UCSD-AML1 (cell line): ENCODE measurements around the gene GPR158.

Source experiments
- DNase-seq: peaks from one replicate; lab custom pipeline; 2025; ENCODE audit not compliant: unreplicated experiment; lab: John Stamatoyannopoulos, UW

The GPR158 gene

DNA sequence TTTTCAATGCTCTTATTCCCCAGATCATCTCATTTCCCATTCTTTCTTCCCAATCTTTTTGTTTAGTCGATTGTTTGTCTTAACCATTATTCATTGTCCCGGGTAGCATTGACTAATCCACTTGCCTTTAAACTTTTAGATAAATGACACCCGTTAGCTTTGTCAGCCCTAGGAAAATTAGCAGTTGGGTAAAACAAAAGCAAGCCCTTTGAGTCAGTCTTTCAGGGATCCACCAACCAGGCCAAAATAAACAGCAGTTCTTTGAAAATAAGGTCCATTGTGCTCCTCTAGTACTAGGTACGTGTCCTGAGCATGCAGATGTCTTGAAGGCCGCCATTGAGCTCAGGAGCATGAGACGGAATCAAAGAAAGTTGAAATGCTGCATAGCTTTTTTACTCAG is 389.6 kb downstream of the GPR158 start:
- no peak for DNase-seq

DNA sequence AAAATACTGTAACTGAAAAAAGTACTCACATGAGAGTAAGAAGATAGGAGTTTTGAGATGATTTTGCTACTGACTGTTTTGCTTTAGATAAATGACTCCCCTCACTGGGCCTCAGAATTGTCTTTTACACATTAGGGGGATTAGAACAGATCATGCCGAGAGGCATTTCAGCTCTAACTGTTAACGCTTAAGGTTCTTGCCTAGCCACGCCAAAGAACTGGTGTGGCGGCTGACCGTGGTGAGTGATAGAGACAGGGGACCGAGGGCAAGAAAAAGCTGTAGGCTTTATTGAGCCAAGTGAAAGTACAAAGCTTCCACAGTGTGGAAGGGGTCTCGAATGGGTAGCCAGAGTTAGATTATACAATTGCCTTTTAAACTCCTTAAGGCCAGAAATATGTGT is 390.8 kb downstream of the GPR158 start:
- no peak for DNase-seq

DNA sequence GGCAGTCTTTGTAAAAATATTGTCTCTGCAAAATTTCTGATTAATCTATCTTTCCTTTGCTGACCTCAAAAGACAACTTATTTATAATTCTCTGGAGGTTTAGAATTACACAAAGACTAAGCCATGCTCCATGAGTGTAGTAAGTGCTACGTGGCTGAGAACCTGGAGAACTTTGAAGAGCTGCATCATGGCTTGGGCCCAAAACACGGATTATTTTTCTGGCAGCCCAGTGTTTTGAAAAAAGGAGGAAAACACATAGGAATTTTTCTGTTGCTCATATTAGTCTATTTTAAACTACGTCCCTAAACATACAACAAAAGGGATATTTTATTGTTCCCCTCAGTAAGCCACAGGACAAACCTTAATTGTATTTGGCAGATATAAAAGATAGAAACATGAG is 398.5 kb downstream of the GPR158 start:
- no peak for DNase-seq

DNA sequence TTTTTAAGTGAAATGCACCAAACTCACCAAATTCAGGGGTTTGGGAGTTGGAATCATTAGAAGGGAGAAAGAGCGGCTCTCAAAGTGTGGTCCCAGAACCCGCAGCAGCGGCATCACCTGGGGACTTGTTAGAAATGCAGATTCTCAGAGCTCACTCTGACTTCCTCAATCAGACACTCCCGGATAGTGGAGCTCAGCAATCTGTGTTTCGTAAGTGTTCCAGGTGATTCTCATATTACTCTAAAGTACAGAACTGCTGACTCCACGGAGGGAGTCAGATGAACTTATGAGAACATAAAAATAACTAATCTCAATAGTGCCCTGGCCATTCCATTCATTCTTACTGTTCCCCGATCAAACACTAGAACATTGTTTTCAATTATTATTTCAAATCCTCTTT is 400.5 kb downstream of the GPR158 start:
- no peak for DNase-seq

DNA sequence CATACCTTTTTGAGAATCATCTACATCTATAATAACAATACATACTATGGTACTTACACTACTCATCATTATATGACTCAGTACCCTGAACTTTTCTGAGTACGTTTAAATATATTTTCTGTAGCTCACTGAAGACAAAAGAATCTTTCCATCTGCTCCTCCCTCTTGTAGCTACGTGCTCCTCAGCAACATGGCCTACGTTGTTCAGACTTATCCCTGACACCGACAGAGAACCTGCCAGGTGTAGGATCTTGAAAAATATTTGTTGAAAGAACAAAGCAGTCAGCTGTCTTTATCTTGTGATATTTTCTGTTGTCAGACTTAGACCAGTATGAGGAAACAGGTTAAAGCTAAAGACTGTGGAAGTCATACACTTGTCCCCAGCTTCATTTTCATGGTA is 403.3 kb downstream of the GPR158 start:
- DNase-seq: no peak

DNA sequence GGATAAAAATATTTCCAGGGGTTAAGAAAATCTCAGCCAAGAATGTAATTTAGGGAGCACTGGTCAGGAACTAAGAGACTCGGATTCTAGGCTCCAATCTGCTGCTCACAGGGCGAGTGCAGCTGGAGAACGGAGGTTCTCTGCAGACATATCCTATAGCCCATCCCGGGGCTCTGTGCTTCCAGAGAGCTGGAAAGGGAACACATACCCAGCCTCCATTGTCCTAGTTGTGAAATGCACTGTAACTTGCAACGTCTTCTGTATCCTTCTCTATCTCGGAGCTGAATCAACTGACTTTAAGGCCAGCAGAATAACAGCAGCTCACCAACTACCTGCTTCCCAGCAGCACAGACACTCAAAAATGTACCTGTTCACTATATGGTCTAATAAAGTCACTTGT is 408.2 kb downstream of the GPR158 start:
- no peak for DNase-seq

DNA sequence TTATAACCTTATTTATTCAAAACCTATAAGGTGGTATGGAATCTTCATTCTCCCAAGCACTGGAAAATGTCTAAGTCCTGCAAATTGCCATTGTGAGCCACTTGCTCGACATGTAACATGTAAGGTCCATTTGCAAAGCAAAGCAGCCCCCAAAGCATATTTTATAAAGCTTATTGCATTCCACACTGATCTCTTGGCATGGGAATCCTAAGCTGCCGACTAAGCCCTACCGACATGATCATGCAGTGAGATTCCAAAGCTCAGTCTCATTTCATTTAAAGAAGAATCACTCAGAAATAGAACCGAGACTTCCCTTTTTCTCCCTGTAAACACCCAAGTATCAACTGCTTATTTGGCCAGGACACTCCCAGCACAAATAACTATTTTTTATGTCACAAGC is 425.9 kb downstream of the GPR158 start:
- no peak for DNase-seq

DNA sequence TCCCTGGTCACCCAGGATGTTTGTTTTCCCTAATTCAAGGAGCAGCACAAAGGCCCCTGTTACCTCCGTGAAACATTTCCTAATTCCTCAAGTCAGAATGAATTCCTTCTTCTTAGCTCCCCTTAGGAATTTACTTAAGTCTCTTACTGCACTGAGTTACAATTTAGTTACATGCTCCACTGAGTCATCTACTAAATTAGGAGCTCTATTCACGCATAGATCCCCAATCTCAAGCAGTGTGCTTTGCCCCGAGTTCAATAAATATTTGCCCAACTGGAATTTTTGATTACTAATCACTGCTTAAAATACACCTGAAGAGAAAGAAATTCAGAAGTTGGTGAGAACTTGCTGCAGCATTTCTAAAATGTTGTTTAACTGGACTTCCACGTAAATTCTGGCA is 429.8 kb downstream of the GPR158 start:
- no peak for DNase-seq

DNA sequence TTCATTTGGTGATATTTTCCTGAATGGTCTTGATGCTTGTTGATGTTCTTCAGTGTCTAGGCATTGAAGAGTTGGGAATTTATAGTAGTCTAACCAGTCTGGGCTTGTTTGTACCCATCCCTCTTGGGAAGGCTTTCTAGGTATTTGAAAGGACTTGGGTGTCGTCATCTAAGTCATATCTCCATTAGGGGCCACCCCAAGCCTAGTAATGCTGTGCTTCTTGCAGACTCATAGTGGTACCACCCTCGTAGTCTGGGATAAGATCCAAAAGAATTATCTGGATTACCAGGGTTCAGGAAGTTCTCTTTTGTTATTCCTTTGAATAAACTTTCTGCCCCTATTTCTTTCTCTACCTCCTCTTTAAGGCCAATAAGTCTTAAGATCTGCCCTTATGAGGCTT is 439.9 kb downstream of the GPR158 start:
- no peak for DNase-seq

DNA sequence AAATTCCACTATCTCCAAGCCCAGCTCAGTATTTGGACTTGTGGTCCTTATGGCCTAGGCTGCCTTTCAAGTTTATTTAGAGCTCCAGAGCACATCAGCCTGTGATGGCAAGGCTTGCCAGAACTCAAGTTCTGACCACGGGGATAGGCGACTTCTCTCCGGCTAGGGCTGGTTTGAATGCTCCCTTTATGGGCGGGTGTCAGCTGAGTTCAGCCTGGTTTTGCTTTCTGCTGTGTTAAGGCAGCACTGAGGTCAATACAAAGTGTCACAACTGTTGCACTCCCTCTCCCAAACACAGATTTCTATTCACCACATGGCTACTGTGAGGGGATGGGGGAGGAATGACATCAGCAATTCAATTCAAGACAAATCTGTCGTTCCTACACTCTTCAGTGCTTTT is 441.1 kb downstream of the GPR158 start:
- DNase-seq: no peak

DNA sequence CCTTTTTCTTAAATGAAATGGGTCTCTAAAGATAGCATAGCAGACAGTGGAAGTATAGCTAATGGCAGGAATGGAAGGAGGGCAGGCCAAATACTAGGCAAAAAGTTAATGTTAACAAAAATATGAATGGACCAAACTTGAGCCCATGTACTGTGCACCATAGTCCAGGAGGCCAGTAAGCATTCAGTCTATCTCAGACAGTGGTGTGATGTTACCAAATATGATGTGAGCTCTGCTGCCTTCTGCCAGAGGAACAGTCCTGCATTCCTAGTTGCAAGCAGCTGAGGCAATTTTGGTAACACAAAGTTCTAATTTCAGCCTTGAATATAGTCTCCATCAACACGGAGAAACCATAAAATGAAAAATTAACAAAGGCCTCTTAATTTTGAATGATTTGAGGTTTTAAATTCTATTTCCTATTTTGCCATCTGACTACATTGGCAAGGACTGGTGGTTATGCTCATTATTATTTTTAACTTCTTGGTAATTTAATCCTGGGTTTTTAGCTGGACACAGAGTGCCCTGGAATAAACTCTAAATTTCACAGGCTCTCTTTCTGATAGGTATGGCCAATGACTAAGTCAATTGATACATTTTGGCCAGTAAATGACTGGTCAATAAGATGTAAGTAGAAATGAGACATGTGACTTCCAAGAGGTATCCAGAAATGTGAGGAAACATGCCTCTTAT is 442.2 kb downstream of the GPR158 start:
- no peak for DNase-seq

DNA sequence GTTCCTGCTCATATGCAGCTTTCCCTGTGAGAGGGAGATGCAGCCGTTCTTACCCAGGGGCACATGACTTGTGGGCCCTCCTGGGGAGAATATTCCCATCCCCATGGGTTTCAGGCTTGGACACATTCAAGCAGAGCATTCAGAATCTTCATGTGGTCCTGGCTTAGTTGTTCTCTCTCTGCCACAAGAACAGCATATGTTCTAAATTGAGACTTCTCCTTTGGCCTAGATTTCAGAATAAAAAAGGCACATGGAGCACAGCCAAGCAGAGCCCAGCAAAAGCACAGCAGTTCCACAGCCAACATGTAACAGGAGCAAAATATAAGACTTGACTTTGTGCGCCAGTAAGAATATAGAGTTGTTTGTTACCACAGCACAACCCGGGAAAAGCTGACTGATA is 452.8 kb downstream of the GPR158 start:
- DNase-seq: no peak

DNA sequence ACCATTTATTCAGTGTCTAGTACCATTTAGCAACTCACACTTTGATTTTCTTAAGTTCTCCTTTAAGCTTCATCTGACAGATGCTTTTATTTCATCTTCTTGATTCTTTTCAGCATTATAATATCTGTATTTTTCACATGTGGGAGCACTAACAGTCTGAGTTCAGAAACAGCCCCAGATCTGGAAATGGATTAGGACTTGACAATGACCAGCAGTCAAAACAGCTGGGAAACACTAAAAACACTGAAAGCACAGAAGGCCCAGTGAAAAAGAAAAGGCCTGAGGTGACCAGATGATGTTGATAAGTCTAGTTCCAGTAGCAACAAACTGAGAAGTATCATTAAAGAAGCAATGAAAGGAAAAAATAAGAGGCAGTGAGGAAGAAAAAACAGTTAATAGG is 454.5 kb downstream of the GPR158 start:
- no peak for DNase-seq

DNA sequence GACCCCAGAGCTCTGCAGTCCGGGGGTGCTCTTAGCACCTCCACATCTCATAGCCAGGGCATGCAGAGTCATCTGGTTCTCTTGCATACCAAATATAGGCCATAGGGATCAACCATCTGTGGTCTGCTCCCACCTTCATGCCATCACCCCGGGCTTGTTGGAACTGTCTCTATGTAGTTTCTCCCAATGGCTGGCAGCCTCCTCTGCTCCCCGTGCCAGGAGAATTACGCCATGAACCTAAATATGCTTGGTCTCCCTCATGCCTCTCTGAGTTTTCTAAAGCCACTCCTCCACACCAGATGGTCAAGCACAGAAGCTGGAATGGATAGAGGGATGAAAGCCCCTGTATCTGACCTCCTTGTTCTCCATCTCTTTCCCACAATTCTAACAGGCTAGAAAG is 456.7 kb downstream of the GPR158 start:
- DNase-seq: no peak

DNA sequence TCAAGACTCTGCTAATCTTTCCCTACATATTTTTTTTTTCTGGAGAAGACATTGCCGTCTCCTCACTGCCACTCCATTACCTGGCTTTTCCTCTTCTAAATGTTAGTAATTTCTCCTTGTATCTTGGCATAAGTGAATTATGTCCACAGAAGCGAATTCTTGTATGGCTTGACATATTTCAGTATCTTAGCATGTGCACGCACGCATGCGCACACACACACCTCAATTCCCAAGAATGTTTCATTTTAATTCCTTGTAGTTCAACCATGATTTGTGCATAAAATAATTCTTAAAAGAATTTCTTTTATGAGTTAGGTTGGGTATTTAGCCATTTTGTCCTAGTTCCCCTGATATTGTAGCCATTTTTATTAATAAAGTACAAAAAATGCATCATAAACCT is 458.0 kb downstream of the GPR158 start:
- DNase-seq: no peak

DNA sequence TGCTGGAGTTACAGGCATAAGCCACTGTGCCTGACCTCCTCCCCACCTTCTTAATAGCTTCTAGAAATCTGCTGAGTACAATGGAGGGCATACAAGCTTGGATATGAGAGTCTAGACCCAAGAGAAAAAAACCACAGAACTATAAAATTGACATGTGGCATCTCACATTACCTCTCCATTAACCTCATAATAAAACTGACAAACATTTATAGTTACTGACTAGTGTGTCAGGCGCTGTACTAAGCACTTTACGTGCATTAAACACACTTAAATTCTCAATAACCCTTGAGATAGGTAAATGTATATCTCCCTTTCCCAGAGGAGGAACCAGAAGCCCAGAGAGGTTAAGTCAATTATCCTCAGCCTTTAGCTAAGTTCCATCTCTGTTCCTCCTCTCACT is 458.7 kb downstream of the GPR158 start:
- DNase-seq: no peak

DNA sequence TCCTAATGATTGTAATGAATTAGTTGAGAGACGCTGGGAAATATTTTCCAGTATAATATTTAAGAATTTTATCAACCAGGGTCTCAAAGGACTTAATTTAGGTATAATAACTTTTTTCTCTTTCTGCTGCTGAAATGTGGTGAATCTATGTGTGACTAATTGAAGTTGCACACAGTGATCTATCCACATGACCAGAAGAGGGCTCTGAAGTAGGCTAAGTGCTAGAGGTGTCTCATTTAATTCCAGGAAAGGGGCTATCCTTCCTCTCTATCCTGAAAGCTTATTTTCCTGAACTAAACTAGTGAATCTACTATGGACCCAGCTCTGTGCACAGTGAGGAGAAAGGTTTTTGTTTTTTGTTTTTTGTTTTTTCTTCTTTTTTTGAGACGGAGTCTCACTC is 464.8 kb downstream of the GPR158 start:
- no peak for DNase-seq

DNA sequence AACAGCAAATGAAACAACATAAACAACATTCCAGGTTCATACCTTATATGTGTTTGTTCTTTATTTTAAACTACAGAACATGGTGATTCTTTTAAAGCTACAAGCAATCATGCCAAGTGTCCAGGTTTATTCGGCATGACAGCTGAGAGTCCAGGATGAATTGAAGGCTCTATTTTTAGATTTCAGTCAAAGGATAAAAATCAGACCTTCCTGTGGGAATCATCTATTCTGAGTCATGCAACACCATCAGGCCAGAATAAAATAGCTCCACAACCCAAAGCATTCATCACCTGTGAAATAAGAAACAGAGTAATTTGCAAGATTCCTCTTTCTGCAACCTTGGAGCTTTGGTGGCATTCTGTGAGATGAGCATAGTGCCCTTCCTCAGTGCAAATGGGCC is 466.8 kb downstream of the GPR158 start:
- DNase-seq: no peak

DNA sequence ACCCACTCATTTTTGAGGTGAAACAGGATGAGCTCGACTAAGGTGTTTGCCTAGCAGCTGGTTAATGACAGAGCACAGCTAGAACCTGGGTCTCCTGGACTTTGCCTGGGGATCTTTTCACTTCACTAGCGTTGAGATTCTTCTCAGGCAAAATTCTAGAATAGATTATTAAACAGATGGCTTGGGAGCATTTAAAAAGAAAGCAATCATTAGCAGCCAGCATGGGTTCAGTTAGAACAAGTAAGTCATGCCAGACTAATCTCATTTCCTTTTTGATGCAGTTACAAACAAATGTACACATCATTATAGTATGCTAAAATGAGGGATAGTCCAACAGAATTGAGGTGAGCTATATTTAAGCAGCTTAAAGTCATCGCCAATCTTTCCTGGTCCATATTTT is 467.9 kb downstream of the GPR158 start:
- DNase-seq: no peak

DNA sequence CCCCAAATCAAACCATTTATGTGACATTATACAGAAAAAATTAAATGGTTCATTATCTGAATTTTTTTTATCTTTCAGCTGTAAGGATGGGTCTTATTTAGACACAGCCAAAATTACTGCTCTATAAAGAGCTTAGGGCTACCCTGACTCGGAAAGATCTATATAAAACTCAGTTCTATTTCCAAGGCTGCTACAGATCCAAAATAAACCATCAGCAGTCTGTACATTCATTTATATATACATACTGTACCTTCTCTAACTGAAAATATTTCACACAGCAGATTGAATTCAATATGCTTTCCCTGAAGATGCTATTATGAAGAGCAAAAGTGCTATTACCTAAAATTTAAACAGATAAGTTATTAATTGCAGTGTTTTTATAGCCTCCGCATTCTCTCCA is 471.6 kb downstream of the GPR158 start:
- DNase-seq: no peak

DNA sequence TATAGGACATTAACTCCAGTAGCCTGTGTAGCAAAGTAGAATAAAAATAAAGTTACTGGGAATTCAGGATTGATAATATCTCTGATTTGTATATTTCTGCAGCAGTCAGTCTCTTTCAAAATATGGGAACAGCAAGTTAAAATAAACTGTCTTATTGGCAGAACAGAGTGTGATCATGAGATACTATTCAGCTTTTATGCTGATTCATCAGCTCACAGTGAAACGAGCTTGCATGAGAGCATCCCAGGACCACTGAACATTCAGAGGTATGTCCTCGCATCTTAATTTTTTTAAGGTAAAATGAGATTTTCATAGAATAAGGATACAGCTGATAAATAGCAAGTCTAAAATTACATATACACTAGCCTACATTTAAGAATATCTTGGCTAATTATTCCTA is 476.7 kb downstream of the GPR158 start:
- no peak for DNase-seq
